WTC11 (cell line): ENCODE results near the gene INPP5A. TPM values are rescaled to one million over a fixed set of nuclear protein-coding genes. Genes with fewer than 3 reads are reported as not detected.

Source experiments
- ATAC-seq: fragments of 200-7000 bp; cut with Tn5 transposase; 2 replicates; pipeline ENCODE4 v1.10.0; 2021; ENCODE audit warnings: mild to moderate bottlenecking, moderate library complexity
- CTCF ChIA-PET: fragments of 300-600 bp; sonication (Branson Sonifier 250); formaldehyde crosslinking; loops from one replicate; lab custom pipeline; 2021; ENCODE audit warnings: antibody characterized with exemption; lab: Charles Lee
- POLR2A ChIA-PET: fragments of 350-600 bp; sonication (Branson Sonifier 250); formaldehyde crosslinking; loops from one replicate; lab custom pipeline; 2021; ENCODE audit warnings: antibody characterized with exemption; lab: Charles Lee
- DNase-seq: peaks from one replicate; pipeline ENCODE4 v3.0.0; 2021; ENCODE audit warnings: low spot score
- H3K27ac Mint-ChIP-seq: 2 replicates; pipeline ENCODE4 v1.8.0; 2021; ENCODE audit warnings: mixed read lengths
- H3K27me3 Mint-ChIP-seq: 2 replicates; pipeline ENCODE4 v1.8.0; 2021; ENCODE audit warnings: low read depth, mild to moderate bottlenecking, moderate library complexity, mixed read lengths
- H3K36me3 Mint-ChIP-seq: 2 replicates; pipeline ENCODE4 v1.8.0; 2021; ENCODE audit warnings: mixed read lengths
- H3K4me1 Mint-ChIP-seq: 2 replicates; pipeline ENCODE4 v1.8.0; 2022; ENCODE audit warnings: mixed read lengths
- H3K4me3 Mint-ChIP-seq: 2 replicates; pipeline ENCODE4 v1.8.0; 2021; ENCODE audit warnings: mild to moderate bottlenecking, moderate library complexity, mixed read lengths
- H3K9me3 Mint-ChIP-seq: 2 replicates; pipeline ENCODE4 v1.8.0; 2021; ENCODE audit warnings: mixed read lengths
- CREM ChIP-seq: sonication (generic); formaldehyde crosslinking; IDR thresholded peaks from 2 replicates; pipeline ENCODE4 v1.8.1; 2022; ENCODE audit warnings: mild to moderate bottlenecking, missing genetic modification reagents, moderate library complexity
- CTCF ChIP-seq: fragments of 200-600 bp; IDR thresholded peaks from 2 replicates; pipeline ENCODE4 v1.8.0; 2022; ENCODE audit warnings: antibody characterized with exemption
- E2F5 ChIP-seq: sonication (generic); formaldehyde crosslinking; IDR thresholded peaks from 2 replicates; pipeline ENCODE4 v1.8.1; 2022; ENCODE audit warnings: mild to moderate bottlenecking, moderate library complexity, missing genetic modification reagents
- ERG ChIP-seq: fragments of 250-450 bp; sonication (Bioruptor Pico); IDR thresholded peaks from 2 replicates; pipeline ENCODE4 v1.8.0; 2021; ENCODE audit warnings: mild to moderate bottlenecking
- FOXJ3 ChIP-seq: sonication (generic); formaldehyde crosslinking; IDR thresholded peaks from 2 replicates; pipeline ENCODE4 v1.9.0; 2021; ENCODE audit warnings: missing genetic modification reagents, mild to moderate bottlenecking, borderline replicate concordance
- FOXP1 ChIP-seq: sonication (generic); formaldehyde crosslinking; IDR thresholded peaks from 2 replicates; pipeline ENCODE4 v1.8.0; 2022; ENCODE audit warnings: missing genetic modification reagents, mild to moderate bottlenecking, moderate library complexity, borderline replicate concordance
- GRHL2 ChIP-seq: fragments of 250-450 bp; sonication (Bioruptor Pico); IDR thresholded peaks from 2 replicates; pipeline ENCODE4 v1.8.0; 2022; ENCODE audit warnings: mild to moderate bottlenecking, moderate library complexity; ENCODE audit not compliant: insufficient replicate concordance, severe bottlenecking
- IRF1 ChIP-seq: sonication (generic); formaldehyde crosslinking; IDR thresholded peaks from 2 replicates; pipeline ENCODE4 v1.8.0; 2023; ENCODE audit warnings: missing genetic modification reagents
- KAT7 ChIP-seq: sonication (generic); formaldehyde crosslinking; IDR thresholded peaks from 2 replicates; pipeline ENCODE4 v1.8.1; 2023; ENCODE audit warnings: missing genetic modification reagents, mild to moderate bottlenecking, borderline replicate concordance
- MAX ChIP-seq: sonication (generic); formaldehyde crosslinking; IDR thresholded peaks from 2 replicates; pipeline ENCODE4 v1.8.0; 2022; ENCODE audit warnings: mild to moderate bottlenecking, missing genetic modification reagents
- MLX ChIP-seq: sonication (generic); formaldehyde crosslinking; IDR thresholded peaks from 2 replicates; pipeline ENCODE4 v1.8.1; 2023; ENCODE audit warnings: mild to moderate bottlenecking, missing genetic modification reagents, moderate library complexity
- MYBL2 ChIP-seq: sonication (generic); formaldehyde crosslinking; IDR thresholded peaks from 2 replicates; pipeline ENCODE4 v1.8.1; 2023; ENCODE audit warnings: mild to moderate bottlenecking, moderate library complexity, missing genetic modification reagents
- OVOL2 ChIP-seq: fragments of 250-450 bp; sonication (Bioruptor Pico); IDR thresholded peaks from 2 replicates; pipeline ENCODE4 v1.9.0; 2021; ENCODE audit warnings: mild to moderate bottlenecking, borderline replicate concordance
- PREB ChIP-seq: sonication (generic); formaldehyde crosslinking; IDR thresholded peaks from 2 replicates; pipeline ENCODE4 v1.8.1; 2022; ENCODE audit warnings: mild to moderate bottlenecking, missing genetic modification reagents, moderate library complexity, borderline replicate concordance
- RELA ChIP-seq: sonication (generic); formaldehyde crosslinking; IDR thresholded peaks from 2 replicates; pipeline ENCODE4 v1.8.1; 2022; ENCODE audit warnings: missing genetic modification reagents, mild to moderate bottlenecking, borderline replicate concordance
- SP1 ChIP-seq: sonication (generic); formaldehyde crosslinking; conservative IDR thresholded peaks from 2 replicates; pipeline ENCODE4 v1.8.1; 2022; ENCODE audit warnings: missing genetic modification reagents
- ZBTB43 ChIP-seq: sonication (generic); formaldehyde crosslinking; IDR thresholded peaks from 2 replicates; pipeline ENCODE4 v1.8.1; 2023; ENCODE audit warnings: mild to moderate bottlenecking, missing genetic modification reagents
- ZMAT4 ChIP-seq: fragments of 250-450 bp; sonication (Bioruptor Pico); IDR thresholded peaks from 2 replicates; pipeline ENCODE4 v1.9.0; 2021; ENCODE audit warnings: mild to moderate bottlenecking
- ZNF396 ChIP-seq: fragments of 250-450 bp; sonication (Bioruptor Pico); IDR thresholded peaks from 2 replicates; pipeline ENCODE4 v1.8.0; 2021; ENCODE audit warnings: mild to moderate bottlenecking, moderate library complexity, borderline replicate concordance
- ZNF512 ChIP-seq: sonication (generic); formaldehyde crosslinking; IDR thresholded peaks from 2 replicates; pipeline ENCODE4 v1.8.1; 2022; ENCODE audit warnings: missing genetic modification reagents, borderline replicate concordance
- ZSCAN18 ChIP-seq: fragments of 250-450 bp; sonication (Bioruptor Pico); IDR thresholded peaks from 2 replicates; pipeline ENCODE4 v2.1.2; 2022; ENCODE audit warnings: mild to moderate bottlenecking, moderate library complexity
- total RNA-seq: library from RNA; stranded (reverse); gene quantifications from 3 replicates; pipeline ENCODE4 v1.2.3, GENCODE V29; 2021

Gene INPP5A
- total RNA-seq, 1 experiment from 2014 or later = 22.1 TPM

- TF ChIP-seq CTCF (no peak), FOXP1 (CRISPR knock-in tag) (no peak), ZMAT4 (CRISPR knock-in tag) (no peak), ERG (CRISPR knock-in tag) (no peak)
- TF ChIP-seq, all 79 proteins: peak for 0
These were observed 269.0 kb downstream of the INPP5A start (continued) for GRCh38 chr10:132806561-132807003.

- no peaks in the 10 kb centered on the region for H3K27me3 Mint-ChIP-seq
- H3K9me3 Mint-ChIP-seq = no peaks in the 10 kb centered on the region
- DNase-seq = no peak
- no peak for ATAC-seq
- H3K27ac Mint-ChIP-seq = no peak overlapping the region
- POLR2A ChIA-PET = no interaction called here
- no peaks in the 10 kb centered on the region for H3K36me3 Mint-ChIP-seq
- TF ChIP-seq E2F5 (CRISPR knock-in tag) = no peak
- no peak for TF ChIP-seq MLX
- TF ChIP-seq SP1 (CRISPR knock-in tag) = no peak
- no peak for TF ChIP-seq ZNF512 (CRISPR knock-in tag)
- TF ChIP-seq PREB (CRISPR knock-in tag) = no peak
- no peak for TF ChIP-seq MAX (CRISPR knock-in tag)
- TF ChIP-seq IRF1 = no peak
- TF ChIP-seq RELA = no peak
- TF ChIP-seq ZSCAN18 = no peak
- TF ChIP-seq MYBL2 (CRISPR knock-in tag) = no peak
- no peak for TF ChIP-seq OVOL2
- no peak for TF ChIP-seq ZNF396 (CRISPR knock-in tag)
- no peak for TF ChIP-seq CREM
- TF ChIP-seq GRHL2 (CRISPR knock-in tag) = no peak
- TF ChIP-seq KAT7 (CRISPR knock-in tag) = no peak
- TF ChIP-seq ZBTB43 = no peak
- no peak for TF ChIP-seq FOXJ3
- TF ChIP-seq, all 79 proteins: peak for 0
- CTCF ChIA-PET = interaction anchor here (0.7 to 1.4 kb wide), 3 partner anchors 14 to 389 kb away, joined by 3 read pairs; no protein-coding TSS in a partner anchor
- H3K4me3 Mint-ChIP-seq = no peak overlapping the region
- H3K4me1 Mint-ChIP-seq = no peaks in the 10 kb centered on the region
These were observed 270.0 kb downstream of the INPP5A start for GRCh38 chr10:132807621-132808049.
